ENCODE results near the gene MEIOSIN.

Gene MEIOSIN

GRCh38 chr19:45779231-45780145 lies 46.2 kb downstream of the MEIOSIN start:
- no peak for DNase-seq (ENCODE audit: low read depth)

DNA sequence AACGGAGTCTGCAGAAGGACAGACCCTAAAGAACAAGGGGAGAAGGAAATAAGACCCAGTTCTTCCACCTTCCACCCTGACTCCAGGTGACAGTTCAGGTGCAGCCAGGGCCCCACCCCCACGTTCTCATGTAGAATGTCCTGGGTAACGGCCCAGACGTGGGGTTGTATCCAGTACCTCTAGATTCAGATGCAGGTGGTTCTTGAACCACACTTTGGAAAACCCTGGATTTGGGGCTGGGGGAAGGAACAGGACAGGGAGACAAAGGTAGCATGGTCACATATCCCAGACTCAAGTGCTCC lies 46.9 kb downstream of the MEIOSIN start:
- no peak for DNase-seq (ENCODE audit: low read depth)

DNA sequence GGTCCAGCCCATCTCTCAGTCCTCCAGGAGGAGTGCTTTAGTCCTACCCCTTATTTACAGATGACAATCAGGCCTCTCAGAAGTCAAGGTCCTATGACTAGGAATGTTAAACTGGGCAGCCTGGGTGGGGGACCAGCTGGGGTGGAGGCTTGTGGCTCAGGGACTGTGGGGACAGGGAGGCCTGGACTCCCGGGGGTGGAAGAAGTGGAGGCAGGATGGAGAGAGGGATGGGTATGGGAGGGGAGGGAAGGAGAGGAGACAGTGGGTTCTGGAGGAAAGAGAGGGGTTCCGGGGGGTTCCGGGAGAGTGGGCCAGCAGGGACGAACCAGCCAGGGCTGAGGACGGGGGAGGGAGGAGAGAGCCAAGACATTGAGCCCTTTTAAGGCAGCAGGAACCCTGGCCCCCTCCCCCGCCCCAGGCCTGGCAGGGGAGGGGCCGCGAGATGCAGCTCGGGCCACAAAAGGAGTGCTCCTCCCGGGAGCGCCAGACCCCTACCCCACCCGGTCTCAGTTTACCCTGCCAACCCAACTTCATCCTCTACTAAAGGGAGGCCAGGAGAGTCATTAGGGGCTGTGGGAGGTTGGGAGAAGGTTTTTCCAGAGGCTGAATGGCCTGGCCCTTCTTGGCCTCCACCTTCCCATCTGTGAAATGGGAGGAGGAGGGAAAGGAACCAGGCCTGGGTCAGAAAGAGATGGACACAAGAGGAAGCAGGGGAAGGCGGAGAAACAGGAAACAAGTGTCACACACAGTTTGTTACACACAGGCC lies 47.4 kb downstream of the MEIOSIN start:
- DNase-seq (ENCODE audit: low read depth): no peak

GRCh38 chr19:45781214-45782161 lies 48.2 kb downstream of the MEIOSIN start:
- no peak for DNase-seq (ENCODE audit: low read depth)

- DNase-seq (ENCODE audit: low read depth): no peak
Measured at GRCh38 chr19:45782162-45782691, 49.0 kb downstream of the MEIOSIN start, which contains the start of gene DMPK. TSS of gene DMPK (minus strand) at chr19:45782490. CDS start at chr19:45782352, 138 bp downstream.

GRCh38 chr19:45782820-45783785 lies 49.9 kb downstream of the MEIOSIN start:
- no peak for DNase-seq (ENCODE audit: low read depth)

GRCh38 chr19:45784096-45784495 lies 50.9 kb downstream of the MEIOSIN start:
- no peak for DNase-seq (ENCODE audit: low read depth)

GRCh38 chr19:45785097-45785496 lies 51.9 kb downstream of the MEIOSIN start:
- no peak for DNase-seq (ENCODE audit: low read depth)

- DNase-seq (ENCODE audit: low read depth): no peak
Measured at GRCh38 chr19:45785781-45786532, 52.7 kb downstream of the MEIOSIN start.

- DNase-seq (ENCODE audit: low read depth): no peak
Measured at GRCh38 chr19:45786533-45786894, 53.3 kb downstream of the MEIOSIN start.

GRCh38 chr19:45789035-45789786 lies 56.0 kb downstream of the MEIOSIN start:
- no peak for DNase-seq (ENCODE audit: low read depth)

- no peak for DNase-seq (ENCODE audit: low read depth)
Measured at GRCh38 chr19:45790942-45791341, 57.7 kb downstream of the MEIOSIN start.

- no peak for DNase-seq (ENCODE audit: low read depth)
Measured at GRCh38 chr19:45791744-45792469, 58.7 kb downstream of the MEIOSIN start.

DNA sequence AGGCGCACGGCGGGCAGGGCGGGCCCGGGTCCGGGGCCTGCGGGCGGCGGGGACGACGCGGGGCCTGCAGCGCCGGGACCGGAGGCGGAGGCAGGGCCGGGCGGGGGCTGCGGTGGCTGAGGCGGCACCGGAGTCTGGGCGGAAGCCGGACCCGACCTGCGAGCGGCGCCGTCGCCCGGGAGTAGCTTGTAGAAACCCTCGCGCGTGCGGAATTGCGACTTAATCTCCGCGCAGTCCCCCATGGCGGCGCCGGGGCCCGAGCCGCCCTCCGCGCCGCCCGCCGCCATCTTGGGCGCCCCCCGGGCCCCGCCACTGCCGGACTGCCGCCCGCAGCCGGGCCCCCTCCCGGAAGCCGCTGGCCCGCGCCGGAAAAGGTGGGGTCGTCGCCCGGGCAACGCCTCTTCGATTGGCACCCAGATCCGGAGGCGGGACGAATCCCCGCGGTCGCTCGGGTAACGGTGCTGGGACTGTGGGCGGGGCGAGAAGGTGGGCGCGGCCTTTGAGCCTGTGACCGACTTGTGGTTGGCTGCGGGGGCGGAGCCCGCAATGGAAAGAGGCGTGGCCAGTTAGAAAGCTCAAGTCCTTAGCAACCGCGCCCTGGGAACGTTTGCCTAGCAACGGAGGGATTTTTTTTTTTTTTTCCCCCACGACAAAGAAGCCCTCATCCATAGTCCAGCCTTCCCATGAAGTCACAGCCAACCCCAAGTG lies 59.4 kb downstream of the MEIOSIN start, which contains the start of gene DMWD:
Gene DMWD (minus strand): TSS at position 376 of the 708 bp plus-strand sequence. CDS start 89 bp downstream, at position 287.
- peak; percentile 93 for DNase-seq (ENCODE audit: low read depth)

DNA sequence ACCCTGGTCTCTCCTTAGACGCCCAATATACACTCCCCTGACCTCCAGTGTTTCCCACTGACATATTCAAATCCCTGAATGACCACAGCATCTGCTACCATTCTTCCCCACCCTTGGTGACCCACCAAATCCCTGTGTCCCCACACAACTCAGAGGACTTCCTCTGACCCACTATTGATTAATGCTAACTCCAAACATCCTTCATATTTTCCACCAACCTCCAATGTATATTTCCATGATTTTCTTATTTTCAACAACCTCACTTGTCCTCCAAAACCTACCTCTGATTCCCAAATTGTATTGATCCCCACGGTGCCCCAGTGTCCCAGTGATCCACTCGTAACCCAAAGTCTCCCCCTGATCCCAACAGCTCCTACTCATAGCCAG lies 59.9 kb downstream of the MEIOSIN start:
- no peak for DNase-seq (ENCODE audit: low read depth)

DNA sequence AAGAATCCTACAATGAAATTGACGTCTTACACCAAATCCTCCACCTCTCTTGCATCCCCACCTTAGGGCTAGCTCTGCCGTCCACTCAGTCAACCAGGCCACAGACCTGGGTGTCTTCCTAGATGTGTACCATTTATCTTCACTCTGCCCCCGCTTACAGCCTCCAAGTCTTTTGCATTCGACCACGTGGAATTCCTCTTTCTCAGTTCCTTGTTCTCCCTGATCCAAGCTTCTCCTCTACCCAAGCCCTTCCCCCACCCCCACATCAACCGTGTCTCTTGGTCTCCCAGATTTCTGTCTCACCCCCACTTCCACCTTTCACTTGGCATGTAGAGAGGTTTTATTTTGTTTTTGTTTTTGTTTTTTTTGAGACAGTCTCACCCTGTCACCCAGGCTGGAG lies 60.6 kb downstream of the MEIOSIN start:
- no peak for DNase-seq (ENCODE audit: low read depth)

DNA sequence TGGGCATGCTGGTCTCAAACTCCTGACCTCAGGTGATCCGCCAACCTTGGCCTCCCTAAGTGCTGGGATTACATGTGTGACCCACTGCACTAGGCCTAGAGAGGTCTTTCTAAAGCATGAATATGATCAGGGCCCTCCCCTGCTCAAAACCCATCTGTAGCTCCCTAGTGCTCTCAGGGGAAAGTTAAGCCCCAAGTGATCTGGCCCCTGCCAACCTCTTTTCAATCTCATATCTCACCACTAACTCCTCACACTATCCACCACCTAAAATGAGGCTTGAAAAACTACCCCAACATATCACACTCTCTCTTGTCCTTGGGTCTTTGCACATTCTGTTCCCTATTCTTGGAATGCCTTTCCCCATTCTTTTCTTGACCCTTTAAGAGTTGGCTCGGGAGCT lies 61.4 kb downstream of the MEIOSIN start:
- no peak for DNase-seq (ENCODE audit: low read depth)
